Fibroblast of skin of back (primary cell): ENCODE results near the gene POU1F1.
A peak's percentile ranks its signal among the peaks of the same experiment; 100 is the strongest.
"Not testable (repeated sequence)": the region's sequence is repeated elsewhere in the genome, so short reads cannot be mapped to it uniquely, and the experiment has no call there.

ENCODE experiments used
- DNase-seq: peaks from one replicate; pipeline ENCODE4 v3.0.0-alpha.2; 2013

POU1F1 gene

DNA sequence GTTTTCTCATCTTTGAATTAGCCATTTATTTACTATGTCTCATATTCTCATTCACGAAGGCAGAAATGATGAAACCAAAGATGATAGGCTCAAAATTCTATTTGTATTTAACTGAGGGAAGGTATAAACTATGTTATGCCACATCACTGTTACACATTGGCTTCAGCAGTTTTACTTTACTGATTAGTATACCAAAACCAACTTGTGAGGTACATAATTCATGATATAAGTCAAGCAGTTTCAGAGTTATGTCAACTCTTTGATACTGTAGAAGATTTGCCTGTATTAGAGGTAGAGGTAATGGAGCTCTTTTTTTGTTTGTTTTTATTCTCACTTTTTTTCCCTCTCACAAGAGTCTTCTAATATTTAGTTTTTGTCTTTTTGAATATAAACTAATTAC is 26.4 kb downstream of the POU1F1 start:
- DNase-seq: no peak

- DNase-seq: no peak
These were observed 27.6 kb downstream of the POU1F1 start for GRCh38 chr3:87248831-87249230.

DNA sequence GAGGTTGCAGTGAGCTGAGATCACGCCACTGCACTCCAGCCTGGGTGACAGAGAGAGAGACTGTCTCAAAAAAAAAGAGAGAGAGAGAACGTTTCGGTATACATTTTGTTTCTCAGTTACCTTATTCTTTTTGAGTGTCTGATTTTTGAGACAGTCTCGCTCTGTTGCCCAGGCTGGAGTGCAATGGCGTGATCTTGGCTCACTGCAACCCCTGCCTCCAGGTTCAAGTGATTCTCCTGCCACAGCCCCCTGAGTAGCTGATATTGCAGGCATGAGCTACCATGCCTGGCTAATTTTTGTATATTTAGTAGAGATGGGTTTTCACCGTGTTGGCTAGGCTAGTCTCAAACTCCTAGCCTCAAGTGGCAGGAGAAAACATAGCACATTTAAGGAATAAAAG is 28.2 kb downstream of the POU1F1 start:
- not testable (repeated sequence) for DNase-seq

DNA sequence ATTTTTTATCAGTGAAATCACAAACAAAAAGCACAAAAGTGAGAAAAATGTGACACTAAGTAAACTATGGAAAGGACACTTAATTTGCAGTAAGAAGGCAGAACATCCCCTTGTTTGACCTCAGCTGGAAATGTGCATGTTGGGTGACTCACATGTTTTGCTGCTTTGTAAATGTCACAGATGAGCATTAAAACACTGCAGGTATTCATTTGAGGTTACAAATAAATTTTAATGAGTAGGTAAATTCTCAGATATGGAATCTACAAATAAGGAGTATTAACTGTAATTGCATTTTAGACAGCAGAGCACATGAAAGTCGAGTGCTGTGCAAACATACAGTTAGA is 29.0 kb downstream of the POU1F1 start:
- DNase-seq: no peak

DNA sequence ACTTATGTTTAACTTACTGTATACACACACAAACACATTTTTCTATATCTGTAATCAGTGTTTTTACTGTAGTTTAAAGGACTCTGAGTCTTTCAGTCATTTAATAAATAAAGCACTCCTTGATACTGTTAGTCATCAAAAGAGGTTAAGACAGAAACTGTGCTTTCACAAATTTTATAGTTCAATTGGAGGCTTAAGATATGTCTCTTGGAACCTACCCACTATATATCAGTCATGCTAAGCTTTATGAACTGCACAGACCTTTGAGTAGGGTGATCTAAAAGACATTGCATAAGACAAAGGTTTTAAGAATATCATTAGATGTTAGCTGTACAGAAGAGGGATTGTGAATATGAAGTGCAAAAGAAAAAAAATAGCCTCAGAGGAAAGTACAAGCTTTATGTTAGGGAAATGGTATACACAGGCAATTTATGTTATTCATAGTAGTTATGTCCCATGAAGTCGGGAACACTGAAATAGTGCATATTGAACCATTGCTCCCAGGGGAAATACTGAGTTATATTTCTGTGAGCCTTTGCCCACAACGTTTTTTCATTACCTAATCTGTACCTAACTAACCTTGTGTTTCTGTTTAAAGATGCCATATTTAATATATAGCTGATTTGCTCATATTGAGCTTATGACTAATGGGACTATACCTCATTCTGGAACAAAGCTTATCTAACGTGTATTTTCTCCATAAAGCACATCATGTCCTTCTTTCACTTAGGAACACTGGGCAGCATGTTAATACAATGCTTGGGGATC is 29.5 kb downstream of the POU1F1 start:
- DNase-seq: no peak

DNA sequence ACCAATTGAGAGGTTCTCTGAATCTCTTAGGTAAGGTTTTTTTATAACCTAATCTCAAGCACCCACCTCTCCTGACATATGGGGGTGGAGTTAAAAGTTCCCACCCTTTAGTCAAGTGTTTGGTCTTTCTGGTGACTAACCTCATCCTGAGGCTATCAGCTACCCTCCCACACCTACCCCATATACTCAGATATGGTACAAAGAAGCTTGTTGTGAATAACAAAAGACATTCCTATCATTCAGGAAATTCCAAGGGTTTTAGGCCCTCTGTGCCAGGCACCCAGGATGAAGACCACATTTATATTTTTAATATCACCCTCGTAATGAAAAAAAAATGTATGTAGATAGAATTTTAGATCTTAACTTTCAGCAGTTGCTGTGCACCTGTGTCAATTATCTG is 40.3 kb downstream of the POU1F1 start:
- no peak for DNase-seq

DNA sequence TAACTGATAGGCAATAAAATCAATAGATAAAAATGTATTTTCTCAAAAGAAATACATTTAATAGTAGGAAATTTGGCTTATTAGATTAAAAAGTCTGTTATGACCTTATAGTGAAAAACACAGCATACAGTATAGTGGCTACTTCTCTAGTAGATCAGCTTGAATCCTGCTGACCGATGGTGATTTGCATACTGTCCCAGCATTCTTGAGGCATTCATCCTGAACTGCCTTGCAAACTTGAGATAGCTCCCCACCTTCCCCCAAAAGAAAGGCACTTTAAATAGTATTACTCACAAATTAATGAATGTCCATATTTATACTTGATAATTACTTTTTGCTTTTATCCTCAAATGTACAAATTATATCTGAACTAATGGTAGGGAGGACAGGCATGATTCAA is 42.6 kb downstream of the POU1F1 start:
- DNase-seq: no peak

DNA sequence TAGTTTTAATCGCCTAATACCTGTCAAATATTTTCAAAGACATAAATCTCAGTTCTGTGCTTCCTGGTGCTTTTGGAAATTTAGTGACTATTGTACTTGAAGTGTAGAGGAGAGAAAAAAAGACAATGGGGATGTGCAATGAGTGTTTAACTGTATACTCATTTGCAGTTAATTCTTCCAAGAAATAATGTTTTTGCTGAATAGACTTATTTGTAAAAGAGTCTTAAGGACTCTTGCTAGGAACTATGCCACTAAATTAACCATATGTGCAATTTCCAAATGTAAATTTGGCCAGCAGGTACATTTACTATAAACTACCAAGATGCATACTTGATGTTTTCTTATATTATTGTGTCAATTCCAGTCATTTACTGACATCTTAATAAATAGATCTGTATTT is 47.3 kb downstream of the POU1F1 start:
- DNase-seq: no peak

DNA sequence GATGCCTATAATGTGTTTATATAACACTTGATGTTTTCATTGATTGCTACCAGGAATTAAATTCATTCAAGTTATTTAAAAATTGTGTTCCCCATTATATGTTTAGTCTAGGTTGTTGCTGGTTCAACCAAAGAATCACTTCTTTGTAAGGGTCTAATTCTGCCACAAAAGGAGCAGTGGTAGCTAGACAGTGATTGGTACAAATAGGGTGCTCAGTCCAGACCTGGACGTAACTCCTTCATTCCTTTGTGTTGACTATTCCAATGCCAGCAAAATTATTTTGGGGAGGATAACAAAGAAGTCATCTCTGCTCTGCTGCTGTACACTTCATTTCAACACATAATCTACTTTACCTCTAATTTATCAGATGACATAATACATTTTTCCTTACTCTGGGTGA is 48.1 kb downstream of the POU1F1 start:
- peak; percentile 52 for DNase-seq

DNA sequence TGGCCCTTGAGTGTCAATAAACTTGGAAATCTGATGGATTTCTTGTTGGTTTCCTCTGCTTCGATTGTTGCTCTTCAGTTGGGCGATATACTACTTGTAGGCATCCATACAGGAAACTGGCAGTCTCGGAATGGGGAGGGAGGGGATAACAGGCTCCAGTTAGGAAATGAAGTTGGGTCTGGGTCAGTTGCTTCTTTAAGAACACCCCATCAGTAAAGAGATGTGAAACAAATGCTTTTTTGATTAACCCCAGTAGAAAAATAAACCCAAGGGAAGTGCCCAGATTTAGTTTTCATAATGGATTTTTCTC is 48.6 kb downstream of the POU1F1 start:
- DNase-seq: peak; percentile 3

DNA sequence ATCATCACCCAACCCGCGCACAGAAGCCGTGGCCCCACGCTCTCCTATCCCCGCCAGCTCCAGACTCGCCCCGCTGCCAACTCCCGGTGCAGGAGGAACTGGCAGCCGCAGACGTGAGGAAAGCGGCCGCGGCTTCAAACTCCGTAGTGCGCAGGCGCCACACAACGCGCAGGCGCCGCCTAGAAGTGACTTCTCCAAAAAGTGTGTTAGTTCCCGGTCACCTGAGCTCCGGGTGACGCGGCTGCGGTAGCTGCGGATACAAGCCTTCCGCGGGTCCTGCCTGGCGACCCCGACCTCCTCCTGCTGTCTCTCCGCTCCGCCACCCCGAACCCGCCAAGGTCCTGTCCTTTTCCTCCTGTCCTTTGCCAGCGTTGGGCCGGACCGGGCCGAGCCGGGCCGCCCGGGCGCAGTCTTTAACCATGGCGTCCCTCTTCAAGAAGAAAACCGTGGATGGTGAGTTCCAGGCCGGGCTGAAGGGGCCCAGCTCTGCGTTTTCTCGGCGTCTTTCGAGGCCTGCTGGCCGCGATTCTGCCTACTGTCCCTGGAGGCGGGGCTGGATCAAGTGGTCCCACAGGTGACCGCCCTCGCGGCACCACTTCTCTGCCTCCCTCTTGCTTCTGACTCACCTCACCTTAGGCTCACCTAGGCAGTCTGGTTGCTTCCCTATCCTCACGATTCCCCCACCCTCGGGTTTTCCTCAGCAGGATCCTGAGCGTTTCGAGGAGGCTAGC is 49.1 kb downstream of the POU1F1 start, which contains the start of gene CHMP2B:
TSS of gene CHMP2B (plus strand) at position 206 of the 731 bp plus-strand sequence. CDS start at position 420, 214 bp downstream.
- DNase-seq: peak; percentile 90

GRCh38 chr3:87225659-87226058 is 50.7 kb downstream of the POU1F1 start:
- no peak for DNase-seq

GRCh38 chr3:87219611-87220010 is 56.8 kb downstream of the POU1F1 start:
- no peak for DNase-seq

GRCh38 chr3:87218560-87218959 is 57.8 kb downstream of the POU1F1 start:
- DNase-seq: peak; percentile 20
